Stimulated activated CD8-positive, alpha-beta memory T cell treated with anti-CD3 and anti-CD28 coated beads, Interleukin-4, amount 100 ng/mL, for 1 hour (primary cell): ENCODE results near the gene SGSH.
"Not testable (repeated sequence)": the region's sequence is repeated elsewhere in the genome, so short reads cannot be mapped to it uniquely, and the experiment has no call there.

Experiments used
- DNase-seq, 2 donors: peaks; one replicate each; pipeline ENCODE4 v3.0.0-alpha.2; 2020; ENCODE audit warnings: low read depth in 2 of 2, low spot score in 1 of 2

Gene SGSH

GRCh38 chr17:80253631-80254395 is 33.7 kb upstream of the SGSH start:
- no peak for DNase-seq

- peak; percentile 73 to 78 for DNase-seq
Measured at GRCh38 chr17:80252871-80253270, 32.7 kb upstream of the SGSH start.

- no peak for DNase-seq
Measured at GRCh38 chr17:80251966-80252365, 31.8 kb upstream of the SGSH start.

- no peak for DNase-seq
Measured at GRCh38 chr17:80248894-80249710, 29.0 kb upstream of the SGSH start.

GRCh38 chr17:80248001-80248893 is 28.1 kb upstream of the SGSH start:
- DNase-seq: no peak

GRCh38 chr17:80247561-80247960 is 27.4 kb upstream of the SGSH start:
- DNase-seq: no peak

GRCh38 chr17:80246726-80247125 is 26.6 kb upstream of the SGSH start:
- DNase-seq: no peak

- no peak for DNase-seq
Measured at GRCh38 chr17:80246266-80246681, 26.1 kb upstream of the SGSH start.

- DNase-seq: no peak
Measured at GRCh38 chr17:80245566-80246265, 25.6 kb upstream of the SGSH start.

- no peak for DNase-seq
Measured at GRCh38 chr17:80244871-80245509, 24.9 kb upstream of the SGSH start.

GRCh38 chr17:80244448-80244847 is 24.3 kb upstream of the SGSH start:
- DNase-seq: not testable (repeated sequence)

- no peak for DNase-seq
Measured at GRCh38 chr17:80243526-80244433, 23.6 kb upstream of the SGSH start.

- no peak for DNase-seq
Measured at GRCh38 chr17:80242505-80242904, 22.4 kb upstream of the SGSH start.

GRCh38 chr17:80237386-80237785 is 17.3 kb upstream of the SGSH start:
- no peak for DNase-seq

GRCh38 chr17:80236911-80237310 is 16.8 kb upstream of the SGSH start:
- DNase-seq: no peak

- DNase-seq: no peak
Measured at GRCh38 chr17:80233202-80233601, 13.1 kb upstream of the SGSH start.

GRCh38 chr17:80232438-80232837 is 12.3 kb upstream of the SGSH start:
- DNase-seq: no peak

GRCh38 chr17:80229011-80229410 is 8.9 kb upstream of the SGSH start:
- no peak for DNase-seq

GRCh38 chr17:80228477-80228876 is 8.3 kb upstream of the SGSH start:
- DNase-seq: no peak
